8988T (cell line): Measurements from ENCODE around the gene FRMD8.

Source experiments
- DNase-seq: peaks from one replicate; pipeline ENCODE4 v3.0.0; 2011

FRMD8 gene, protein sequence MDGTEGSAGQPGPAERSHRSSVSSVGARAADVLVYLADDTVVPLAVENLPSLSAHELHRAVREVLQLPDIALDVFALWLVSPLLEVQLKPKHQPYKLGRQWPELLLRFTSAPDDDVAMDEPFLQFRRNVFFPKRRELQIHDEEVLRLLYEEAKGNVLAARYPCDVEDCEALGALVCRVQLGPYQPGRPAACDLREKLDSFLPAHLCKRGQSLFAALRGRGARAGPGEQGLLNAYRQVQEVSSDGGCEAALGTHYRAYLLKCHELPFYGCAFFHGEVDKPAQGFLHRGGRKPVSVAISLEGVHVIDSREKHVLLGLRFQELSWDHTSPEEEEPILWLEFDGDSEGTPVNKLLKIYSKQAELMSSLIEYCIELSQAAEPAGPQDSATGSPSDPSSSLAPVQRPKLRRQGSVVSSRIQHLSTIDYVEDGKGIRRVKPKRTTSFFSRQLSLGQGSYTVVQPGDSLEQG

GRCh38 chr11:65386307-65387140 is at the start of gene FRMD8:
FRMD8 (plus strand) TSS chr11:65386637; CDS start chr11:65387037, 400 bp downstream.
- DNase-seq, result peak; percentile 93

GRCh38 chr11:65338676-65339075 is 47.8 kb upstream of the FRMD8 start:
- DNase-seq, result no peak

DNA sequence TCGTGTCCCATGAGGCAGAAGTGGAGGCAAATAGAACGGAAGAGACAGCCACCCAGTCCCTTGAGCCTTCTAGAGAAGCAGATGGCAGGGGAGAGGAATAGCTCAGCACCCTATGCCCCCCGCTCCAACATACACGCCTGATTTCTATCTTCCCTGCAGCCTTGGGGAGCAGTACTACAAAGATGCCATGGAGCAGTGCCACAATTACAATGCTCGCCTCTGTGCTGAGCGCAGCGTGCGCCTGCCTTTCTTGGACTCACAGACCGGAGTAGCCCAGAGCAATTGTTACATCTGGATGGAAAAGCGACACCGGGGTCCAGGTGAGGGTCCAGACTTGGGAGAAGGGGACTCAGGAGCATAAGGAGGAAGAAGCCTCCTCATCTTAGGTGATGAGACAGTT is 46.2 kb upstream of the FRMD8 start:
- DNase-seq, result no peak

- DNase-seq, result no peak
Measured at GRCh38 chr11:65341856-65342255, 44.6 kb upstream of the FRMD8 start.

DNA sequence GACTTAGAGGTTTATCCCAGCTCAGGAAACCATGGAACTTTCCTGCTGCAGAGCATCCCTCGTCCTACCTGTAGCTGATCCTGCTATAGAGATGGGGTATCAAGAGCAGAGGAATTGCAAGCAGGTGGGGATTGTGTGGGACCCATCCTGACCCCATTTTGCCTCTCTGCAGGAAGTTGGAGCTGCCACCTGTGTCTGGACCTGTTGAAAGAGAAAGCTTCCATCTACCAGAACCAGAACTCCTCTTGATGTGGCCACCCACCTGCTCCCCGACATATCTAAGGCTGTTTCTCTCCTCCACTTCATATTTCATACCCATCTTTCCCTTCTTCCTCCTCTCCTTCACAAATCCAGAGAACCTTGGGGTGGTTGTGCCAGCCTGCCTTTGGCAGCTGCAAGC is 34.9 kb upstream of the FRMD8 start:
- DNase-seq, result no peak

DNA sequence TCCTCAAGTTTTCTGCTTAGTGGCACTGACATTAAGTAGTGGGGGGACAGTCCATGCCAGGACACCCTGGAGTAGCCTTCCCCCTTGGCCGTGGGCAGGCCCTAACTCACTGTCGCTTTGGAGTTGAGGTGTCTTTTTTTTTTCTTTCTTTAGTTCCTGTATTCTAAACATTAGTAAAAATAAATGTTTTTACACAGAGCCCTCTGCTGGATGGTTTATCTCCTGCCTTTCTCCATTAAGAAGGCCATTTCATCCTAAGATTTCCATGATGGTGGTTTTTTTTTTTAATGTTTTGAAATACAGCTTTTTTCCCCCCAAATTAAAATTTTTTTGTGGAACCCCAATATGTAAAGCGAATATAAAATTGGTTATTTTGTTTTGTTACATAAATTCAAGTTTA is 33.7 kb upstream of the FRMD8 start:
- no peak for DNase-seq

DNA sequence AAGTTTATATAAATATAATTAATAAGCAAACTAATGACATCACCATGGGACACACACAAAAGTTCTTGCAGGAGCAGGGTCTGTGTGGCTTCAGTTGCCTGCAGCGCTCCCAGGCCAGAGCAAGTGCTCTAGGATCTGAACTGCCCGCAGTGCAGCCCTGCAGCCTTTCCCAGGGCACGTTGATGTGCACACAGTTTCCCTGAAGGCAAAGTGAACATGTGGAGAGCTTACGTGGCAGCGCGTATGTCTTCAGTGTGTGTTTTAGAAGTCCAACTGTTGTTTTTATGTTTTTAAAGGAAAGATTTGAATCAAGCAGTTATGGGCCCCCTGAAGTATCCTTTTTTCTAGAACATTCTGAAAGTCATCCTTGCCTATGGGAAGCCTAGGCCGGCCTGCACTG is 33.1 kb upstream of the FRMD8 start:
- no peak for DNase-seq

DNA sequence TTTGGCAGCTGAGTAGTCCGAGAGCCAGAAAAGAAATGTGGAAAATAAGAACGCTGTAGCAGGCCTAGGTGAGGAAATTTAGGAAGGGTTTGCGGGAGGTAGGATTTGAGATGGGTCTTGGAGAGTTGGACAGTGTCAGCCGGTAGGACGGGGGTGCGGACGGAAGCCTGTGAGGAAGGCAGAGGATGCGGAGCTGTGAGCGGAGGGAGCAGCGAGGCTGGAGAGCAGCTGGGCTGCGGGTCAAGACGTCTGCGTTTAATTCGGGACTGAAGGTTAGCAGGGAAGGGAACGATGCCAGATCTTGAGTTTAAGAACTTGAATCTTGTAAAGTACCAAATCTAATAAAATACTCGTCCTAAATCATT is 32.6 kb upstream of the FRMD8 start:
- DNase-seq, result no peak

- DNase-seq, result peak; percentile 99
Measured at GRCh38 chr11:65354265-65355012, 32.0 kb upstream of the FRMD8 start, which contains the start of gene TIGD3. TIGD3 (plus strand) TSS chr11:65354751; CDS start chr11:65355809, 1,058 bp downstream.

DNA sequence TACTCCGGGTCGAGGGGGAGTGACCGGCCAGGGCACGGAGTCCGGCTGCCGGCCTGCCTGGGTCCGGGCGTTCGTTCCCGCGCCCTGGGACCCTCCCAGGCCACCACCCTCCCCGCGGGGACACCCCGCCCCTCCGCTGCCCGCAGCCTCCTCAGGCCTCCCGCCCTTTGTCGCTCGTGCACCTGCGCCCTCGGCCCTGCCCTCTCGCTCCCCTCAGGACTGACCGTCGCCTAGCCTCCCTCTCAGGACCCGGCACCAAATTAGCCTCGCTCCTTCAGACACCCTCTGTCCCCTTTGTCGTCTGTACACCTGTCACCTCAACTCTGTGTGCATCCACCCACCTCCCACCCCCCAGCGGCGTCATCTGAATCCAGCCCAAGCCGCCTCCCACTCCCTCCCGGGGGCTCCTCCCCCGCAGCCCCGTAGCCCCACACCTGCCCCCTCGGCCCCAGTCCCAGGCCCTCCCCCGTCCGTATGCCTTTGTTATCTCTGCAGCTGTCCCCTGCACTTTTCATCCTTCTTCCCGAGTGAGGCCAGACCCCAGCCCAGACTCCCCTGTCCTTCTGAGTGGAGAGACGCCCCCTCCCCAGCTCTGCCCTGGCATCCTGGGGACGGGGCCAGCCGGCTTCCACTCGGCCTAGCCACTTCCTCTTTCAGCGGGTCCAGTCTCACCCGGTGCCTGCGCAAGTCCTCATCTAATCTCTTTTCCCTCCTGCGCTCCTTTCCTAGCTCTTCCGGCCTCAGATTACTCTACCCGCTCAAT is 31.2 kb upstream of the FRMD8 start:
- DNase-seq, result peak; percentile 78

DNA sequence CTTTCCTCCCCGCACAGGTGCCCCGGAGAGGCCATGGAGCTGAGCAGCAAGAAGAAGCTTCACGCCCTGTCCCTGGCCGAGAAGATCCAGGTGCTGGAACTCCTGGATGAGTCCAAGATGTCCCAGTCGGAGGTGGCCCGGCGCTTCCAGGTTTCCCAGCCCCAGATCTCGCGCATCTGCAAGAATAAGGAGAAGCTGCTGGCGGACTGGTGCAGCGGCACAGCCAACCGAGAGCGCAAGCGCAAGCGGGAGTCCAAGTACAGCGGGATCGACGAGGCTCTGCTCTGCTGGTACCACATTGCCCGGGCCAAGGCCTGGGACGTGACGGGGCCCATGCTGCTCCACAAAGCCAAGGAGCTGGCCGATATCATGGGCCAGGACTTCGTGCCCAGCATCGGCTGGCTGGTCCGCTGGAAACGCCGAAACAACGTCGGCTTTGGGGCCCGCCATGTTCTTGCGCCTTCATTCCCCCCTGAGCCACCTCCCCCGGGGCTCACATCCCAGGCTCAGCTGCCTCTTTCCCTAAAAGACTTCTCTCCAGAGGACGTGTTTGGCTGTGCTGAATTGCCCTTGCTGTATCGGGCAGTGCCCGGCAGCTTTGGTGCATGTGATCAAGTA is 30.6 kb upstream of the FRMD8 start:
- DNase-seq, result no peak

GRCh38 chr11:65356394-65356972 is 30.0 kb upstream of the FRMD8 start:
- no peak for DNase-seq

DNA sequence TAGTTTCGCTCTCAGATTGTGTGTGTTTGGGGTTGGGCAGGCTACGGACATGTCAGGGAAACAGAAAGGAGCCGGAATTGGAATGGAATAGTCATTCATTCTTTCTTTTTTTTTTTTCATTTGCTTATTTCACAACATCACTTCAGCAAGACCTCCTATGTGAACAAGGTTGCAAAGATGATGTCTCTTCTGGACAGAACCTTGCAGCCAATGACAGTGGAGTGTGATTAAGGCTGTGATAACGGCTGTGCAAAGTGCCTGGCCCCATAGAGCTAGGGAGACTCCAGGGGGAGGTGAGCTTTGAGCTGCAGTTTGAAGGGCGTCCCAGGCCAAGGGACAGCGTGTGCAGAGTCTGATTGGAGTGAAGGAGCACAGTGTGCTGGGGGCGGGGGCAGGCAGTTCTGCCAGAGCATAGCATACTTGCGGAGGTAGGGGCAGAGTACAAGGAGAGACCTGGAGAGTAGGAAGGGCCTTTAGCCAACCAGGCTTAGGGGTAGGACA is 28.5 kb upstream of the FRMD8 start:
- DNase-seq, result no peak

- no peak for DNase-seq
Measured at GRCh38 chr11:65362320-65362931, 24.0 kb upstream of the FRMD8 start.

DNA sequence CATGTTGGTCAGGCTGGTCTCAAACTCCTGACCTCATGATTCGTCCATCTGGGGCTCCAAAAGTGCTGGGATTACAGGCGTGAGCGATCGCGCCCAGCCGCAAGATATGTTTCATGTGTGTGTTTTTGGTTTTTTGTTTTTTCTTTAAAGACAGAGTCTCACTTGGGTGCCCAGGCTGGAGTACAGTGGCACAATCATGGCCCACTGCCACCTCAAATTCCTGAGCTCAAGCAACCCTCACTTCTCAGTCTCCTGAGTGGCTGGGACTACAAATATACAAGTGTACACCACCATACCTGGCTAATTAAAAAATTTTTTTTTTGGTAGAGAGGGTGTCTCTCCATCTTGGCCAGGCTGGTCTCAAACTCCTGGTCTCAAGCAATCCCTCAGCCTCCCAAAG is 23.5 kb upstream of the FRMD8 start:
- DNase-seq, result no peak

- no peak for DNase-seq
Measured at GRCh38 chr11:65363770-65364169, 22.7 kb upstream of the FRMD8 start.

- DNase-seq, result peak; percentile 82
Measured at GRCh38 chr11:65366340-65366773, 20.1 kb upstream of the FRMD8 start.

DNA sequence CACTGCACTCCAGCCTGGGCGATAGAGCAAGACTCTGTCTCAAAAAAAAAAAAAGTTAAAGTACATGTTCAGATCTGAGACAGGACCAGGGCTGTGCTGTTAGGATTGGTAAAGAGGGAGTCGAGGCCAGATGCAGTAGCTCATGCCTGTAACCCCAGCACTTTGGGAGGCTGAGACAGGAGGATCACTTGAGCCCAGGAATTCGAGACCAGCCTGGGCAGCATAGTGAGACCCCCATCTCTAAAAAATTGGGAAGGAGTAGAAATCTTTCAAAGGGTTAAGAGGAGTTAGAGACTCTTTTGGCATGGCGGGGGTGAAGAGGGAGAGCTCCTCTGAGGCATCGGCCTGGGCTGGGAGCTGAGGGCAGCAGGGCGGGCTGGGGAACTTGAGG is 15.8 kb upstream of the FRMD8 start:
- DNase-seq, result no peak

- no peak for DNase-seq
Measured at GRCh38 chr11:65373839-65374580, 12.4 kb upstream of the FRMD8 start.

DNA sequence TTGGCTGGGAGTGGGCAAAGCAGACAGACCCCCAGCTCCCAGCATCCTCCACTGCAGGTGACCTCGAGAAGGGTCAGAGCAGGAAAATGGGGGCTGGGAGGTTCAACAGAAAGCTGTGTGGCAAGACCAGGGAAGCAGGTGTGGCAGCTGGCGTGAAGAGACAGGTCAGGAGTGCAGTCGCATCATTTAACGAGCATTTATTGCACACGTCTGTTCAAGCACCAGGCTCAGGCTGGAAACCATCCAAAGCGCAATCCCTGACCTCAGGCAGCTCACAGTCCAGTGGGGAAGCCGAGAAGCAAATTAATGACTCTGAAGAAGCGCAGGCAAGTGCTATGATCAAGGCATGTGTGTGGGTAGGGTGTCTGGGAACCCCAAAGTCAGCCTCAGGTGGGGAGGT is 11.4 kb upstream of the FRMD8 start:
- DNase-seq, result no peak
